ENCODE data around the gene MXRA7.
A peak's percentile ranks its signal among the peaks of the same experiment; 100 is the strongest.
"Not testable (repeated sequence)": the region's sequence is repeated elsewhere in the genome, so short reads cannot be mapped to it uniquely, and the experiment has no call there.

Gene MXRA7

GRCh38 chr17:76714822-76715495, 4.2 kb upstream of the MXRA7 start:
- DNase-seq = peak; percentile 72

- no peak for DNase-seq
Measured at GRCh38 chr17:76714336-76714735, 3.6 kb upstream of the MXRA7 start.

- DNase-seq = no peak
Measured at GRCh38 chr17:76713765-76714164, 3.0 kb upstream of the MXRA7 start.

GRCh38 chr17:76712321-76712720, 1.6 kb upstream of the MXRA7 start:
- DNase-seq = not testable (repeated sequence)

- not testable (repeated sequence) for DNase-seq
Measured at GRCh38 chr17:76709951-76710862, 558 bp downstream of the MXRA7 start.

GRCh38 chr17:76709077-76709950, 1.5 kb downstream of the MXRA7 start:
- DNase-seq = no peak

- DNase-seq = no peak
Measured at GRCh38 chr17:76707985-76708807, 2.6 kb downstream of the MXRA7 start.

- no peak for DNase-seq
Measured at GRCh38 chr17:76706817-76707216, 3.9 kb downstream of the MXRA7 start.

GRCh38 chr17:76704805-76705204, 6.0 kb downstream of the MXRA7 start:
- no peak for DNase-seq

- no peak for DNase-seq
Measured at GRCh38 chr17:76702941-76703637, 7.7 kb downstream of the MXRA7 start.

GRCh38 chr17:76702076-76702475, 8.7 kb downstream of the MXRA7 start:
- no peak for DNase-seq

- no peak for DNase-seq
Measured at GRCh38 chr17:76701471-76701967, 9.2 kb downstream of the MXRA7 start.

- no peak for DNase-seq
Measured at GRCh38 chr17:76700617-76701470, 9.9 kb downstream of the MXRA7 start.

- no peak for DNase-seq
Measured at GRCh38 chr17:76700270-76700616, 10.5 kb downstream of the MXRA7 start.

GRCh38 chr17:76698466-76698977, 12.2 kb downstream of the MXRA7 start:
- DNase-seq = not testable (repeated sequence)

GRCh38 chr17:76697702-76698465, 12.9 kb downstream of the MXRA7 start:
- no peak for DNase-seq

GRCh38 chr17:76696763-76697701, 13.7 kb downstream of the MXRA7 start:
- DNase-seq = no peak
